ENCODE data around the gene ZCCHC2. TPM values are rescaled to one million over a fixed set of nuclear protein-coding genes. Genes with fewer than 3 reads are reported as not detected.

ZCCHC2 gene
- total RNA-seq, 1 experiment from 2014 or later, result 43.5 TPM

- H3K27me3 Mint-ChIP-seq (ENCODE audit: unreplicated experiment), result no peaks in the 10 kb centered on the region
- peak overlapping the region; percentile 84 for H3K4me3 Mint-ChIP-seq (ENCODE audit: low read depth, unreplicated experiment)
- no peak for TF ChIP-seq CTCF (IDR thresholded peaks at IDR 0.05; ENCODE audit: unreplicated experiment)
- intact Hi-C loops (cut with micrococcal nuclease; ENCODE audit: unreplicated experiment), result loop anchor here (5.0 kb wide), 3 partner anchors 73 to 193 kb away; partner anchors contain the start of gene PHLPP1
- CTCF ChIA-PET, result interaction anchor here (3.2 kb wide), 1 partner anchor 100 kb away, joined by 9 read pairs; no protein-coding TSS in a partner anchor
- H3K36me3 Mint-ChIP-seq (ENCODE audit: insufficient read depth, unreplicated experiment), result peaks cover 83% of the 10 kb centered on the region
- H3K9me3 Mint-ChIP-seq (ENCODE audit: low read depth, unreplicated experiment), result no peaks in the 10 kb centered on the region
- DNase-seq, result no peak
- peak overlapping the region; percentile 97 for H3K27ac Mint-ChIP-seq (ENCODE audit: unreplicated experiment)
- BruUV-seq (replicated peaks), result TSS peak; percentile 56
- H3K4me1 Mint-ChIP-seq (ENCODE audit: low read depth, unreplicated experiment), result peaks cover 38% of the 10 kb centered on the region
Measured at GRCh38 chr18:62525608-62526007, 2.8 kb downstream of the ZCCHC2 start.

GRCh38 chr18:62526098-62527025, 3.5 kb downstream of the ZCCHC2 start:
- no TSS peak for BruUV-seq (replicated peaks)
- Mint-ChIP-seq H3K9me3 (ENCODE audit: low read depth, unreplicated experiment) (no peaks in the 10 kb centered on the region), H3K27me3 (ENCODE audit: unreplicated experiment) (no peaks in the 10 kb centered on the region), H3K27ac (ENCODE audit: unreplicated experiment) (peak overlapping the region; percentile 97), H3K36me3 (ENCODE audit: insufficient read depth, unreplicated experiment) (peaks cover 79% of the 10 kb centered on the region), H3K4me1 (ENCODE audit: low read depth, unreplicated experiment) (peaks cover 38% of the 10 kb centered on the region), H3K4me3 (ENCODE audit: low read depth, unreplicated experiment) (peak overlapping the region; percentile 84)
- CTCF ChIA-PET, result interaction anchor here (1.0 kb wide), 1 partner anchor 101 kb away, joined by 3 read pairs; no protein-coding TSS in a partner anchor
- no peak for TF ChIP-seq CTCF (IDR thresholded peaks at IDR 0.05; ENCODE audit: unreplicated experiment)
- DNase-seq, result peak; percentile 83
- intact Hi-C loops (cut with micrococcal nuclease; ENCODE audit: unreplicated experiment), result loop anchor here (5.0 kb wide), 3 partner anchors 74 to 194 kb away; partner anchors contain the start of gene PHLPP1

GRCh38 chr18:62529597-62529996, 6.8 kb downstream of the ZCCHC2 start:
- Mint-ChIP-seq H3K4me1 (ENCODE audit: low read depth, unreplicated experiment) (peaks cover 60% of the 10 kb centered on the region), H3K9me3 (ENCODE audit: low read depth, unreplicated experiment) (no peaks in the 10 kb centered on the region), H3K36me3 (ENCODE audit: insufficient read depth, unreplicated experiment) (peaks cover 57% of the 10 kb centered on the region), H3K4me3 (ENCODE audit: low read depth, unreplicated experiment) (peak overlapping the region; percentile 84), H3K27me3 (ENCODE audit: unreplicated experiment) (no peaks in the 10 kb centered on the region), H3K27ac (ENCODE audit: unreplicated experiment) (peak overlapping the region; percentile 66)
- BruUV-seq (replicated peaks), result no TSS peak
- no peak for TF ChIP-seq CTCF (IDR thresholded peaks at IDR 0.05; ENCODE audit: unreplicated experiment)
- CTCF ChIA-PET, result interaction anchor here (1.1 kb wide), 1 partner anchor 109 kb away, joined by 5 read pairs; no protein-coding TSS in a partner anchor
- intact Hi-C loops (cut with micrococcal nuclease; ENCODE audit: unreplicated experiment), result loop anchor here (2.0 to 5.0 kb wide), 4 partner anchors 77 to 197 kb away; partner anchors contain the start of gene PHLPP1
- DNase-seq, result no peak

- peaks cover 42% of the 10 kb centered on the region for H3K36me3 Mint-ChIP-seq (ENCODE audit: insufficient read depth, unreplicated experiment)
- CTCF ChIA-PET, result interaction anchor here (0.6 kb wide), 1 partner anchor 921 kb away, joined by 3 read pairs; no protein-coding TSS in a partner anchor
- no peaks in the 10 kb centered on the region for H3K9me3 Mint-ChIP-seq (ENCODE audit: low read depth, unreplicated experiment)
- peak overlapping the region; percentile 66 for H3K27ac Mint-ChIP-seq (ENCODE audit: unreplicated experiment)
- no peak for TF ChIP-seq CTCF (IDR thresholded peaks at IDR 0.05; ENCODE audit: unreplicated experiment)
- DNase-seq, result no peak
- no TSS peak for BruUV-seq (replicated peaks)
- H3K4me1 Mint-ChIP-seq (ENCODE audit: low read depth, unreplicated experiment), result peaks cover 55% of the 10 kb centered on the region
- H3K4me3 Mint-ChIP-seq (ENCODE audit: low read depth, unreplicated experiment), result no peak overlapping the region
- intact Hi-C loops (cut with micrococcal nuclease; ENCODE audit: unreplicated experiment), result no loop called here
- no peaks in the 10 kb centered on the region for H3K27me3 Mint-ChIP-seq (ENCODE audit: unreplicated experiment)
Measured at GRCh38 chr18:62531078-62531477, 8.3 kb downstream of the ZCCHC2 start.
